AG09319 (cell line): ENCODE results near the gene VCAM1.
"Not testable (repeated sequence)": the region's sequence is repeated elsewhere in the genome, so short reads cannot be mapped to it uniquely, and the experiment has no call there.

Experiments
- DNase-seq: peaks from one replicate; pipeline ENCODE4 v3.0.0-alpha.2; 2010; ENCODE audit warnings: low read depth; ENCODE audit errors: extremely low read depth
- CTCF ChIP-seq: IDR thresholded peaks from 2 replicates; pipeline ENCODE4 v1.5.1; 2011; ENCODE audit warnings: low read depth, mild to moderate bottlenecking, inconsistent platforms, low read length, moderate library complexity

The VCAM1 gene

DNA sequence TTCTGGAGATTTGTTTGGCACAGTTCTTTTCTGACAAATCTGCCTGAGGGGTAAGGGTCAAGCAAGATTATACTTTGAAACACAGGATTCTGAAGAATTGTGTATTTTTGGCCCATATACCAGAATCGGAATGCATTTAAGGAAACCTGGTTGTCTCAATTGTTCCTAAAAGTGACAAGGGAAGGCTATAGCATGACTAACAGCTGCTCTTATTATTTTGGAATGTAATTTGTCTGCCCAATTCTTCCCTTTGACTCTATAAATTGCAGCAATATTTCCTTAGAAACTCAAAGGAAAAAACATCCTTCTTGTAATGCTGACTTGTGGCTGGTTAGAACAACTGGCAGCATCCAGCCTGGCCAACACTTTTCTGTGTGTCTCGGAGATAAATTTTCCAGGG, 15.8 kb upstream of the VCAM1 start:
- TF ChIP-seq CTCF: no peak
- DNase-seq: no peak

- DNase-seq: no peak
- TF ChIP-seq CTCF: no peak
Observed at GRCh38 chr1:100704473-100704872, 15.1 kb upstream of the VCAM1 start.

DNA sequence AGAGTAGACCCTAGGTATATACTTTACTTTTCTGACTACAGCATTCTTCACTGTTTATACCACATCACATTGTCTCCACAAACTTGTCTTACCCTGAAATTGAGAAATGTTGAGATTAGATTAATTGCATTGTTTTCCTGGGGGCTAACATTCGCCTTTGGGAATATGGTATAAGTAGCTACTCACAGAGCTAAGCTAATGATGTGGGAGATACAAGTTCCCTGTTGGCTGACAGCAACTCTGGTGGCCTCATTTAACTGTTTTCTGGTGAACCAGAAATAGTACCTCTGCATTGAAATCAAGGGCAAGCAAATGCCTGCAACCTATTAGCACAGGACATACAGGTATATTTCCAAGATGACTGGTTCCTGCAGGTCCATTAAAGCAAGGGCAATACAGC, 13.2 kb upstream of the VCAM1 start:
- no peak for TF ChIP-seq CTCF
- DNase-seq: no peak

- no peak for DNase-seq
- TF ChIP-seq CTCF: no peak
Observed at GRCh38 chr1:100706856-100707255, 12.7 kb upstream of the VCAM1 start.

DNA sequence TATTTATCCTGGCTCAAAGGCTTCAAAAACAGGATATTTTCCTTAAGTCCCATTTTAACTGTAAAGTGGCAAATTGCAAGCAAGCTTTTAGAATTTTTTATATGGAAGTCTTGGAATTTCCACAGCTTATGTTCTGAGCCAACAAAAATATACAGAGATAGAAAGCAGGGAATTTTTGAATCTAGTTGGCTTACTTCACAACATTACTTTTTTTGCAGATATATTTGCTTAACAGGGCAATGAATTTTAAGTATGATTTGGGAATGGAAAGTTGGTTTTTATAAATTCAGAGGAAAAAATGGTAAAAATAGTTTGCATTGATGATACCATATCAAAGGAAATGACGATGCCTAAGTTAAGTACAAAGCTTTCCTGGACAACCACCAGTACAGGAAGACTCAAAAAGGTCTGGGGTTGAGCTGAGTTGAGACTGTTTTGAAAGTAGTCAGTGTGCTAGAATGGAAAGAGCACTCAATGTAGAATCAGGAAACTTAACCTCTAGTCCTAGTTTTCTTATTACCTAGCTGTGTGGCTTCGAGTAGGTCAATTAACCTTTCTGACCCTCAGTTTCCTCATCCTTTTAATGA, 11.0 kb upstream of the VCAM1 start:
- TF ChIP-seq CTCF: no peak
- DNase-seq: no peak

DNA sequence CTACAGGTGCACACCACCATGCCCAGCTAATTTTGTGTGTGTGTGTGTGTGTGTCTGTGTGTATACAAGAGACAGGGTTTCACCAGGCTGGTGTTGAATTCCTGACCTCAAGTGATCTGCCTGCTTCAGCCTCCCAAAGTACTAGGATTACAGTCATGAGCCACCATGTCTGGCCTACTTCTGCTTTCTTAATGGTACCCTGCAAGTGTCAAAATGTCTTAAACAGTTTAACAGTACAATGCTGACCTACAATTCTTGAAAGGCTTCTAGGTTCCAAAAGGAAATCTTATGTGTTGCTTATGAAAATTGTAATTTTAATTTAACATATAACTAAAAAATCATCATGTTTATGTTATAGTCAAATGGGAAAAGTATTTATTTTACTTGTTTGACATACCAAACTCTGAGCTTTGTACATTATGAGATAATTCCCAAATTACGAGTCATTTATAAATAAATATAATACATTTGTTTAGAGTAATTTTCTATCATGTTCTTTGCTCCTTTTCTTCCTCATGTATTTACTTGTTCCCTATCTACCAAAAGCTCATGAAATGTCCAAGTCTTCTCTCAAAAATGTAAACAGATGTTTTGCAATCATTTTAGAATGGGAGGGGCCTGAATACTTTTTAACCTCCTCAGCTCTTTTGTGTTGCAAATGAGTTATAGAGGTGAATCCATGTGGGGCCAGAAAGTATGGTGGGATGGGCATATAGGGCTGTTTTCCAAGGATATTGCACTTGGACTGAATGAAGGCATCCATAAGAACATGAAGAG, 8.4 kb upstream of the VCAM1 start:
- DNase-seq: no peak
- no peak for TF ChIP-seq CTCF

DNA sequence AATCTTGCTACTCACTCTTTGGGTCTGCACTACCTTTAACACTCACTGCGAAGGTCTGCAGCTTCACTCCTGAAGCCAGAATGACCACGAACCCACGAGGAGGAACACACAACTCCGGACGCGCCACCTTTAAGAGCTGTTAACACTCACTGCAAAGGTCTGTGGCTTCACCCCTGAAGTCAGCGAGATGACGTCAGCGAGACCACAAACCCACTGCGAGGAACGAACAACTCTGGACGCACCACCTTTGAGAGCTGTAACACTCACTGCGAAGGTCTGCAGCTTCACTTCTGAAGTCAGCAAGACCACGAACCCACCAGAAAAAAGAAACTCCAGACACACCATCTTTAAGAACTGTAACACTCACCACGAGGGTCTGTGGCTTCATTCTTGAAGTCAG, 6.5 kb upstream of the VCAM1 start:
- not testable (repeated sequence) for DNase-seq

GRCh38 chr1:100713626-100714025, 5.9 kb upstream of the VCAM1 start:
- DNase-seq: no peak
- TF ChIP-seq CTCF: no peak
